OCI-LY3 (cell line): Measurements from ENCODE around the gene CDH4.

Experiments
- EZH2phosphoT487 ChIP-seq: fragments of 200-600 bp; shearing (Covaris generic); IDR thresholded peaks from 2 replicates; pipeline ENCODE4 v1.6.1; 2018; ENCODE audit warnings: antibody characterized with exemption, mixed run types, low read depth
- TF ChIP-seq, protein P1 (sequence below): fragments of 200-600, 300-600 bp; sonication (generic); IDR thresholded peaks from 2 replicates; pipeline ENCODE4 v1.5.1; 2014; ENCODE audit warnings: antibody characterized with exemption, low read length, low read depth

DNA sequence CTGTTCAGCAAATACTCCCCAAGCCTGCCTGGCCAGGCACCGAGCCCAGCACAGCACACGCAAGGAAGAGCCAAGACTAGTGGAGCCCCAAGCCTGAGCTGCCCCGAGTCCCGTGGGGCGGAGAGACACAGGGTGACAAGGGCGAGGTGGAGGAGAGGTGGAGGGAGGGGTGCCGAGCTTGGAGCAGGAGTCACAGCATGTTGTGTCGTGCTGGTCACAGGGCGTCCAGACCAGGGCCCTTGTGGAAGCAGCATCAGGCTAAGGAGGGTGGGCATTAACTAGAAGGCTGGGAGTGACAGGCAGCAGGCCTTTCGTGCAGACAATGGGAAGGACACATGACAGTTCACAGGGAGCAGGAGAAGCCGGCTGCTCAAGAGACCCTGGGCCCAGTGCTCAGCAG is 422.1 kb downstream of the CDH4 start:
- TF ChIP-seq, protein P1, sequence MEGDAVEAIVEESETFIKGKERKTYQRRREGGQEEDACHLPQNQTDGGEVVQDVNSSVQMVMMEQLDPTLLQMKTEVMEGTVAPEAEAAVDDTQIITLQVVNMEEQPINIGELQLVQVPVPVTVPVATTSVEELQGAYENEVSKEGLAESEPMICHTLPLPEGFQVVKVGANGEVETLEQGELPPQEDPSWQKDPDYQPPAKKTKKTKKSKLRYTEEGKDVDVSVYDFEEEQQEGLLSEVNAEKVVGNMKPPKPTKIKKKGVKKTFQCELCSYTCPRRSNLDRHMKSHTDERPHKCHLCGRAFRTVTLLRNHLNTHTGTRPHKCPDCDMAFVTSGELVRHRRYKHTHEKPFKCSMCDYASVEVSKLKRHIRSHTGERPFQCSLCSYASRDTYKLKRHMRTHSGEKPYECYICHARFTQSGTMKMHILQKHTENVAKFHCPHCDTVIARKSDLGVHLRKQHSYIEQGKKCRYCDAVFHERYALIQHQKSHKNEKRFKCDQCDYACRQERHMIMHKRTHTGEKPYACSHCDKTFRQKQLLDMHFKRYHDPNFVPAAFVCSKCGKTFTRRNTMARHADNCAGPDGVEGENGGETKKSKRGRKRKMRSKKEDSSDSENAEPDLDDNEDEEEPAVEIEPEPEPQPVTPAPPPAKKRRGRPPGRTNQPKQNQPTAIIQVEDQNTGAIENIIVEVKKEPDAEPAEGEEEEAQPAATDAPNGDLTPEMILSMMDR: no peak
- no peak for TF ChIP-seq EZH2phosphoT487
